SU-DHL-6 (cell line): ENCODE data around the gene CHST14.

Source experiments
- H2AFZ ChIP-seq: fragments of 200-600 bp; sonication (generic); 2 replicates; pipeline ENCODE4 v1.6.1; 2014; ENCODE audit warnings: low read depth, mild to moderate bottlenecking, moderate library complexity, mixed read lengths, antibody characterized with exemption, low read length; ENCODE audit not compliant: severe bottlenecking
- H3F3A ChIP-seq: fragments of 200-600 bp; shearing (Covaris generic); 2 replicates; pipeline ENCODE4 v1.6.0; 2016; ENCODE audit warnings: antibody characterized with exemption, mild to moderate bottlenecking; ENCODE audit not compliant: insufficient read depth
- H3K27ac ChIP-seq: fragments of 200-600 bp; sonication (generic); 2 replicates; pipeline ENCODE4 v1.5.1; 2016; ENCODE audit warnings: low read depth, mild to moderate bottlenecking, low read length, moderate library complexity, mixed read lengths
- H3K27me3 ChIP-seq: fragments of 200-600 bp; sonication (generic), shearing (Covaris generic); 2 replicates; pipeline ENCODE4 v1.6.0; 2014; ENCODE audit warnings: mild to moderate bottlenecking, low read length
- H3K36me3 ChIP-seq: fragments of 200-600 bp; sonication (generic); 2 replicates; pipeline ENCODE4 v1.6.1; 2014; ENCODE audit warnings: mild to moderate bottlenecking, low read length, mixed read lengths
- H3K4me2 ChIP-seq: fragments of 300-600, 200-600 bp; shearing (Covaris generic), sonication (generic); 2 replicates; pipeline ENCODE4 v1.6.0; 2014; ENCODE audit warnings: low read length, low read depth, mild to moderate bottlenecking; ENCODE audit not compliant: poor library complexity, severe bottlenecking
- H3K4me3 ChIP-seq: fragments of 200-600 bp; sonication (generic); 2 replicates; pipeline ENCODE4 v1.5.1; 2014; ENCODE audit warnings: antibody characterized with exemption, low read length, mild to moderate bottlenecking, mixed read lengths; ENCODE audit not compliant: insufficient read depth, poor library complexity, severe bottlenecking
- H3K79me2 ChIP-seq: fragments of 200-600 bp; sonication (generic); 2 replicates; pipeline ENCODE4 v1.6.1; 2014; ENCODE audit warnings: mild to moderate bottlenecking, low read length, moderate library complexity; ENCODE audit not compliant: insufficient read depth
- H3K9ac ChIP-seq: fragments of 200-600 bp; sonication (generic); 2 replicates; pipeline ENCODE4 v1.7.0; 2014; ENCODE audit warnings: mild to moderate bottlenecking, low read length
- H3K9me2 ChIP-seq: fragments of 200-600 bp; sonication (generic); replicated peaks from 2 replicates; pipeline ENCODE4 v1.6.1; 2014; ENCODE audit warnings: low read length; ENCODE audit not compliant: insufficient read depth
- H3K9me3 ChIP-seq: fragments of 200-600 bp; sonication (generic); 2 replicates; pipeline ENCODE4 v1.6.1; 2014; ENCODE audit warnings: low read length, mixed read lengths; ENCODE audit not compliant: insufficient read depth
- H4K20me1 ChIP-seq: fragments of 200-600 bp; sonication (generic); 2 replicates; pipeline ENCODE4 v1.6.1; 2014; ENCODE audit warnings: low read depth, mild to moderate bottlenecking, antibody characterized with exemption, low read length, moderate library complexity, mixed read lengths
- CTCF ChIP-seq: fragments of 200-600 bp; sonication (generic); IDR thresholded peaks from one replicate; pipeline ENCODE4 v1.5.1; 2017; ENCODE audit warnings: antibody characterized with exemption, mild to moderate bottlenecking, low read length, moderate library complexity; ENCODE audit not compliant: insufficient read depth, poor library complexity, severe bottlenecking
- EZH2phosphoT487 ChIP-seq: fragments of 200-600 bp; sonication (generic), shearing (Covaris generic); conservative IDR thresholded peaks from 2 replicates; pipeline ENCODE4 v1.6.1; 2018; ENCODE audit warnings: mild to moderate bottlenecking, antibody characterized with exemption, low read length, moderate library complexity, mixed read lengths

CHST14 gene

GRCh38 chr15:40446144-40446543 is 24.6 kb upstream of the CHST14 start:
- Histone ChIP-seq H3K36me3 (no peaks in the 10 kb centered on the region), H3K27ac (no peak overlapping the region), H3K9me3 (no peaks in the 10 kb centered on the region), H3K9ac (no peak overlapping the region), H2AFZ (no peak overlapping the region), H3K4me2 (no peak overlapping the region), H3K4me3 (no peak overlapping the region), H3K79me2 (peaks cover 81% of the 10 kb centered on the region), H3F3A (no peaks in the 10 kb centered on the region), H3K27me3 (no peaks in the 10 kb centered on the region), H3K9me2 (no peaks in the 10 kb centered on the region), H4K20me1 (peaks cover 18% of the 10 kb centered on the region; the same call in 1 of the 2 replicates)
- no peak for TF ChIP-seq CTCF

- TF ChIP-seq CTCF = no peak
- no peak for TF ChIP-seq EZH2phosphoT487
- peaks cover 14% of the 10 kb centered on the region; the same call in 1 of the 2 replicates for H4K20me1 ChIP-seq
- no peaks in the 10 kb centered on the region for H3F3A ChIP-seq
- H3K9ac ChIP-seq = no peak overlapping the region
- H2AFZ ChIP-seq = no peak overlapping the region
- H3K9me3 ChIP-seq = no peaks in the 10 kb centered on the region
- H3K9me2 ChIP-seq = no peaks in the 10 kb centered on the region
- H3K4me2 ChIP-seq = no peak overlapping the region
- H3K27me3 ChIP-seq = no peaks in the 10 kb centered on the region
- H3K4me3 ChIP-seq = no peak overlapping the region
- peaks cover 82% of the 10 kb centered on the region for H3K79me2 ChIP-seq
- no peak overlapping the region for H3K27ac ChIP-seq
- H3K36me3 ChIP-seq = no peaks in the 10 kb centered on the region
These were observed 22.4 kb upstream of the CHST14 start for GRCh38 chr15:40448354-40448753.

- Histone ChIP-seq H3K79me2 (peaks cover 82% of the 10 kb centered on the region), H3K9ac (no peak overlapping the region), H3K36me3 (no peaks in the 10 kb centered on the region), H3K4me2 (no peak overlapping the region), H3K27ac (no peak overlapping the region), H3K4me3 (no peak overlapping the region), H2AFZ (no peak overlapping the region), H3K27me3 (no peaks in the 10 kb centered on the region), H3K9me3 (no peaks in the 10 kb centered on the region), H3F3A (no peaks in the 10 kb centered on the region), H3K9me2 (no peaks in the 10 kb centered on the region), H4K20me1 (peaks cover 7% of the 10 kb centered on the region; the same call in 1 of the 2 replicates)
- TF ChIP-seq EZH2phosphoT487 = no peak
- TF ChIP-seq CTCF = no peak
These were observed 21.5 kb upstream of the CHST14 start for GRCh38 chr15:40449275-40449674.
